Keratinocyte (primary cell): Measurements from ENCODE around the gene SORL1-AS1.

ENCODE experiments used
- DNase-seq: peaks from one replicate; pipeline ENCODE4 v3.0.0-alpha.2; 2011; ENCODE audit warnings: low read depth, missing footprints, low spot score
- FAIRE-seq: peaks from 2 replicates; lab custom pipeline; 2011; peaks lifted over from hg19 to GRCh38; lab: Jason Lieb, UNC
- H2AFZ ChIP-seq: 2 replicates; pipeline ENCODE4 v1.6.0; 2012; ENCODE audit warnings: low read length, control low read depth, inconsistent platforms; ENCODE audit not compliant: control insufficient read depth
- H3K27ac ChIP-seq: 2 replicates; pipeline ENCODE4 v1.5.1; 2011; ENCODE audit warnings: low read length; ENCODE audit not compliant: control insufficient read depth, insufficient read depth
- H3K27me3 ChIP-seq: 3 replicates; pipeline ENCODE4 v1.6.0; 2011; ENCODE audit warnings: low read length; ENCODE audit not compliant: control insufficient read depth, insufficient read depth; ENCODE audit errors: extremely low read depth
- H3K36me3 ChIP-seq, 2 experiments: 2 replicates in 1 of 2; 3 replicates in 1 of 2; pipeline ENCODE4 v1.5.1; 2011; ENCODE audit warnings: low read length in 2 of 2, mild to moderate bottlenecking in 1 of 2; ENCODE audit not compliant: control insufficient read depth in 2 of 2, insufficient read depth in 2 of 2; ENCODE audit errors: extremely low read depth in 1 of 2
- H3K4me1 ChIP-seq: 3 replicates; pipeline ENCODE4 v1.5.1; 2011; ENCODE audit warnings: low read length; ENCODE audit not compliant: control insufficient read depth, insufficient read depth; ENCODE audit errors: extremely low read depth
- H3K4me2 ChIP-seq: 3 replicates; pipeline ENCODE4 v1.6.0; 2011; ENCODE audit warnings: low read depth, low read length; ENCODE audit not compliant: control insufficient read depth, insufficient read depth; ENCODE audit errors: extremely low read depth
- H3K4me3 ChIP-seq, 3 experiments: fragments of 200-600 bp in 1 of 3; sonication (generic) in 1 of 3; 2 replicates in 2 of 3; 3 replicates in 1 of 3; pipeline ENCODE4 v1.5.1; 2011 to 2016; ENCODE audit warnings: low read length in 3 of 3, mild to moderate bottlenecking in 3 of 3, control low read depth in 2 of 3, inconsistent platforms in 1 of 3, low read depth in 1 of 3, mixed read lengths in 1 of 3, mixed run types in 1 of 3, moderate library complexity in 1 of 3; ENCODE audit not compliant: control insufficient read depth in 2 of 3, insufficient read depth in 2 of 3; ENCODE audit errors: extremely low read depth in 1 of 3
- H3K79me2 ChIP-seq: 2 replicates; pipeline ENCODE4 v1.6.0; 2012; ENCODE audit warnings: low read length; ENCODE audit not compliant: control insufficient read depth, insufficient read depth
- H3K9ac ChIP-seq: 3 replicates; pipeline ENCODE4 v1.6.0; 2011; ENCODE audit warnings: low read length; ENCODE audit not compliant: control insufficient read depth, insufficient read depth; ENCODE audit errors: extremely low read depth
- H3K9me1 ChIP-seq: 3 replicates; pipeline ENCODE4 v1.6.0; 2011; ENCODE audit warnings: low read length; ENCODE audit not compliant: control insufficient read depth, insufficient read depth; ENCODE audit errors: extremely low read depth
- H3K9me3 ChIP-seq: 2 replicates; pipeline ENCODE4 v1.5.1; 2012; ENCODE audit warnings: low read depth, low read length; ENCODE audit not compliant: control insufficient read depth
- H4K20me1 ChIP-seq: 3 replicates; pipeline ENCODE4 v1.6.0; 2011; ENCODE audit warnings: low read length; ENCODE audit not compliant: control insufficient read depth, insufficient read depth; ENCODE audit errors: extremely low read depth
- EZH2 ChIP-seq: IDR thresholded peaks from one replicate; pipeline ENCODE4 v1.6.1; 2012; ENCODE audit warnings: inconsistent platforms, mild to moderate bottlenecking, low read length, moderate library complexity
- dilution Hi-C: fragments of 300-500 bp; cut with MboI; formaldehyde crosslinking; loops from one replicate; pipeline ENCODE4 v1.7.0; 2020; ENCODE audit warnings: low sequenced_read_pairs; ENCODE audit not compliant: extremely low pct_ligation_motif_present
- TF ChIP-seq, protein P1 (sequence below), 3 experiments: IDR thresholded peaks in 1 of 3; conservative IDR thresholded peaks in 1 of 3; optimal IDR thresholded peaks in 1 of 3; 2 replicates in 2 of 3; 3 replicates in 1 of 3; pipeline versions ENCODE3 to v1.5.1; 2011; ENCODE audit warnings: low read length in 3 of 3, mild to moderate bottlenecking in 3 of 3, moderate library complexity in 2 of 3, control low read depth in 1 of 3, inconsistent platforms in 1 of 3; ENCODE audit not compliant: insufficient read depth in 2 of 3; ENCODE audit errors: extremely low read depth in 1 of 3

SORL1-AS1 gene

DNA sequence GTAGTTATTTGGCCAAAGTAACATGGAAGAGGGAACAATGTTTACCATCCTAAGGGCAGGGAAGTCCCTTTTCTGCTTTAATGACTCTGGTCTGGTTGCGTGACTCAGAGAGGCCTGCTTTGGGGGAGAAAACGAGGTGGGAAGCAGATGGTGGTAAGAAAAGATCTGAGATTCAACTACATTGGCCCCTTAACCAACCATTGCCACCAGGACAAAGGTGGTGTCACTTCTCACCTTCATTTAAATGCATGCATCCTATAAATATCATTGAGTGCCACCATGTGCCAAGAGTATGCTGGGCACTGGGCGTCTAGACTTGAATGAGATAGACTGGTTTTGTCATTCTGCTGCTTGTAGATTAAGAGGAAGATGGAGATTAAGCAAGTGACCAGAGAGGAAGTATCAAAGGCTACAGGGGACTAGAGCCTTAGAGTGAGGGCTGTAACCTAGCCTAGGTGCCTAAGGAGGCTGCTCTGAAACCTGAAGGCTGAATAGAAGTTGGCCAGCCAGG, 4.3 kb downstream of the SORL1-AS1 start:
- no peaks in the 10 kb centered on the region for H3K36me3 ChIP-seq
- no peaks in the 10 kb centered on the region for H3K9me1 ChIP-seq
- H4K20me1 ChIP-seq, result no peaks in the 10 kb centered on the region
- H2AFZ ChIP-seq, result no peak overlapping the region
- H3K4me1 ChIP-seq, result peaks cover 15% of the 10 kb centered on the region
- no peak for TF ChIP-seq EZH2
- TF ChIP-seq, protein P1, sequence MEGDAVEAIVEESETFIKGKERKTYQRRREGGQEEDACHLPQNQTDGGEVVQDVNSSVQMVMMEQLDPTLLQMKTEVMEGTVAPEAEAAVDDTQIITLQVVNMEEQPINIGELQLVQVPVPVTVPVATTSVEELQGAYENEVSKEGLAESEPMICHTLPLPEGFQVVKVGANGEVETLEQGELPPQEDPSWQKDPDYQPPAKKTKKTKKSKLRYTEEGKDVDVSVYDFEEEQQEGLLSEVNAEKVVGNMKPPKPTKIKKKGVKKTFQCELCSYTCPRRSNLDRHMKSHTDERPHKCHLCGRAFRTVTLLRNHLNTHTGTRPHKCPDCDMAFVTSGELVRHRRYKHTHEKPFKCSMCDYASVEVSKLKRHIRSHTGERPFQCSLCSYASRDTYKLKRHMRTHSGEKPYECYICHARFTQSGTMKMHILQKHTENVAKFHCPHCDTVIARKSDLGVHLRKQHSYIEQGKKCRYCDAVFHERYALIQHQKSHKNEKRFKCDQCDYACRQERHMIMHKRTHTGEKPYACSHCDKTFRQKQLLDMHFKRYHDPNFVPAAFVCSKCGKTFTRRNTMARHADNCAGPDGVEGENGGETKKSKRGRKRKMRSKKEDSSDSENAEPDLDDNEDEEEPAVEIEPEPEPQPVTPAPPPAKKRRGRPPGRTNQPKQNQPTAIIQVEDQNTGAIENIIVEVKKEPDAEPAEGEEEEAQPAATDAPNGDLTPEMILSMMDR (optimal IDR thresholded peaks at IDR 0.05 in 1 of 3, IDR thresholded peaks at IDR 0.05 in 1 of 3, conservative IDR thresholded peaks at IDR 0.05 in 1 of 3; ENCODE audit: extremely low read depth in 1 of 3, insufficient read depth in 2 of 3, low read length in 3 of 3), result no peak
- H3K9me3 ChIP-seq, result no peaks in the 10 kb centered on the region
- FAIRE-seq, result no peak
- no peaks in the 10 kb centered on the region for H3K79me2 ChIP-seq
- no peaks in the 10 kb centered on the region for H3K27me3 ChIP-seq
- no peak overlapping the region for H3K4me3 ChIP-seq
- H3K4me2 ChIP-seq, result no peak overlapping the region
- dilution Hi-C loops, result loop anchor here (10.0 kb wide), 1 partner anchor 124 kb away; no protein-coding TSS in a partner anchor
- H3K27ac ChIP-seq, result no peak overlapping the region
- no peak overlapping the region for H3K9ac ChIP-seq
- no peak for DNase-seq

DNA sequence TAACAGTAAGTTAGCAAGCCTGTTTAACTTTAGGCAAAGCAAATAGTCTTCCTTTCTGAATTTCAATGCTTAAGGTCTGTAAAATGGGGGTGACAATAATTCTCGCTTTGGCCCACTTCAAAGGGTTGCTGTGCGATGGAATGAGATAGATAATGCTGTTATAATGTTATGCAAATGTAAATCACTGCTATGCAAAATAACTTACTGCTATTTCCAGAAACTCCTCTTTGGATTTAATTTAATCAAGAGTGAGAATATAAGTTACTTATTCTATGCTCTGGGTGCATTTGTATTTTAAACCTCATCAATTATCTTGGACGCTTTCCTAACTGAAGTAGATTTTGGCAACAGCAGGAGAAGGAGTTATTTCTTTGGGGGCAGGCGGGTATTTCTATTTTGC, 4.8 kb downstream of the SORL1-AS1 start:
- no peak for FAIRE-seq

GRCh38 chr11:121446752-121447156, 6.0 kb downstream of the SORL1-AS1 start:
- H3K9me1 ChIP-seq, result no peaks in the 10 kb centered on the region
- FAIRE-seq, result no peak
- DNase-seq, result no peak

More for the DNA sequence above, 4.8 kb downstream of the SORL1-AS1 start:
- Histone ChIP-seq H3K36me3 (no peaks in the 10 kb centered on the region), H3K79me2 (no peaks in the 10 kb centered on the region), H3K27me3 (no peaks in the 10 kb centered on the region), H3K9ac (no peak overlapping the region), H4K20me1 (no peaks in the 10 kb centered on the region), H3K27ac (no peak overlapping the region), H3K9me3 (no peaks in the 10 kb centered on the region), H3K4me2 (no peak overlapping the region), H2AFZ (no peak overlapping the region), H3K9me1 (no peaks in the 10 kb centered on the region), H3K4me3 (no peak overlapping the region), H3K4me1 (peaks cover 11% of the 10 kb centered on the region)
- DNase-seq, result no peak
- TF ChIP-seq EZH2, result no peak
- dilution Hi-C loops, result loop anchor here (10.0 kb wide), 1 partner anchor 123 kb away; no protein-coding TSS in a partner anchor

More at GRCh38 chr11:121446752-121447156, 6.0 kb downstream of the SORL1-AS1 start:
- Histone ChIP-seq H3K27ac (no peak overlapping the region), H3K36me3 (no peaks in the 10 kb centered on the region), H3K4me2 (no peak overlapping the region), H4K20me1 (no peaks in the 10 kb centered on the region), H3K27me3 (no peaks in the 10 kb centered on the region), H3K79me2 (no peaks in the 10 kb centered on the region), H3K4me3 (no peak overlapping the region), H2AFZ (no peak overlapping the region), H3K4me1 (peaks cover 7% of the 10 kb centered on the region), H3K9ac (no peak overlapping the region), H3K9me3 (no peaks in the 10 kb centered on the region)
- dilution Hi-C loops, result loop anchor here (10.0 kb wide), 1 partner anchor 122 kb away; no protein-coding TSS in a partner anchor
- no peak for TF ChIP-seq EZH2
- TF ChIP-seq, protein P1 (optimal IDR thresholded peaks at IDR 0.05 in 1 of 3, IDR thresholded peaks at IDR 0.05 in 1 of 3, conservative IDR thresholded peaks at IDR 0.05 in 1 of 3; ENCODE audit: extremely low read depth in 1 of 3, insufficient read depth in 2 of 3, low read length in 3 of 3), result peak in 2 of 3 experiments; percentile 2 to 31
